HepG2 (cell line): ENCODE data around the gene KATNBL1. TPM values are rescaled to one million over a fixed set of nuclear protein-coding genes. Genes with fewer than 3 reads are reported as not detected.

Experiments used
- FLYWCH1 ChIP-seq: sonication (generic); formaldehyde crosslinking; IDR thresholded peaks from 2 replicates; pipeline ENCODE4 v1.8.1; 2023; ENCODE audit warnings: mild to moderate bottlenecking, missing genetic modification reagents
- HNF1A ChIP-seq, 2 experiments: sonication (generic) in 1 of 2; formaldehyde crosslinking in 1 of 2; IDR thresholded peaks; 2 replicates each; pipeline versions ENCODE4 v1.4.0 to v1.6.1; 2016 to 2020; ENCODE audit warnings: borderline replicate concordance in 1 of 2, low read depth in 1 of 2, mild to moderate bottlenecking in 1 of 2, missing genetic modification reagents in 1 of 2
- HNF4A ChIP-seq: sonication (generic); formaldehyde crosslinking; IDR thresholded peaks from 2 replicates; pipeline ENCODE4 v1.4.0; 2020; ENCODE audit warnings: missing genetic modification reagents
- JUNB ChIP-seq: sonication (generic); formaldehyde crosslinking; IDR thresholded peaks from 2 replicates; pipeline ENCODE4 v1.8.0; 2022; ENCODE audit warnings: missing genetic modification reagents, mild to moderate bottlenecking, borderline replicate concordance
- KDM6A ChIP-seq: IDR thresholded peaks from 2 replicates; pipeline ENCODE4 v1.6.1; 2016; ENCODE audit warnings: low read depth
- MAX ChIP-seq: IDR thresholded peaks from 2 replicates; pipeline ENCODE4 v1.6.1; 2012; ENCODE audit warnings: inconsistent platforms
- MBNL3 ChIP-seq: fragments of 250-450 bp; sonication (Bioruptor Pico); conservative IDR thresholded peaks from 2 replicates; pipeline ENCODE4 v1.8.0; 2022; ENCODE audit warnings: mild to moderate bottlenecking, inconsistent platforms
- MED13 ChIP-seq: sonication (generic); formaldehyde crosslinking; IDR thresholded peaks from 2 replicates; pipeline ENCODE4 v1.5.0; 2020; ENCODE audit warnings: missing genetic modification reagents
- MEIS1 ChIP-seq: sonication (generic); formaldehyde crosslinking; IDR thresholded peaks from 2 replicates; pipeline ENCODE4 v1.9.0; 2021; ENCODE audit warnings: mild to moderate bottlenecking, missing genetic modification reagents, moderate library complexity, borderline replicate concordance
- PRDM10 ChIP-seq: sonication (generic); formaldehyde crosslinking; IDR thresholded peaks from 2 replicates; pipeline ENCODE4 v1.4.0; 2020; ENCODE audit warnings: low read depth, missing genetic modification reagents
- SMAD1 ChIP-seq: sonication (generic); formaldehyde crosslinking; IDR thresholded peaks from 2 replicates; pipeline ENCODE4 v1.4.0; 2020; ENCODE audit warnings: missing genetic modification reagents, low read depth, mild to moderate bottlenecking, borderline replicate concordance
- TOPORS ChIP-seq: sonication (generic); formaldehyde crosslinking; IDR thresholded peaks from 2 replicates; pipeline ENCODE4 v1.8.0; 2023; ENCODE audit warnings: mild to moderate bottlenecking, missing genetic modification reagents
- ZMYM2 ChIP-seq: sonication (generic); formaldehyde crosslinking; IDR thresholded peaks from 2 replicates; pipeline ENCODE4 v1.8.0; 2022; ENCODE audit warnings: mild to moderate bottlenecking, missing genetic modification reagents
- ZNF10 ChIP-seq: sonication (generic); formaldehyde crosslinking; IDR thresholded peaks from 2 replicates; pipeline ENCODE4 v1.4.0; 2020; ENCODE audit warnings: mild to moderate bottlenecking, low read depth, missing genetic modification reagents, borderline replicate concordance
- ZNF329 ChIP-seq: sonication (generic); formaldehyde crosslinking; IDR thresholded peaks from 2 replicates; pipeline ENCODE4 v1.9.0; 2021; ENCODE audit warnings: low read depth, mild to moderate bottlenecking, missing genetic modification reagents
- ZNF441 ChIP-seq: sonication (generic); formaldehyde crosslinking; IDR thresholded peaks from 2 replicates; pipeline ENCODE4 v1.7.0; 2021; ENCODE audit warnings: missing genetic modification reagents, borderline replicate concordance
- ZNF556 ChIP-seq: sonication (generic); formaldehyde crosslinking; IDR thresholded peaks from 2 replicates; pipeline ENCODE4 v1.4.0; 2020; ENCODE audit warnings: mild to moderate bottlenecking, missing genetic modification reagents, borderline replicate concordance
- ZNF567 ChIP-seq: sonication (generic); formaldehyde crosslinking; IDR thresholded peaks from 2 replicates; pipeline ENCODE4 v1.8.1; 2023; ENCODE audit warnings: mild to moderate bottlenecking, missing genetic modification reagents, borderline replicate concordance
- polyA plus RNA-seq, 8 experiments: library from polyadenylated mRNA; depleted of rRNA in 3 of 8; stranded (reverse) in 7 of 8; unstranded in 1 of 8; fragments of >200 nt; fragmentation: Illumina TruSeq in 4 of 8; extraction: Trizol in 4 of 8; gene quantifications; 2 replicates each; pipeline versions ENCODE4 v1.2.1 to v1.2.3, GENCODE V29; 2011 to 2016; ENCODE audit warnings: low read depth in 4 of 8, missing spikeins in 1 of 8, mixed read lengths in 1 of 8; ENCODE audit not compliant: insufficient read depth in 1 of 8
- total RNA-seq, 5 experiments: library from RNA; depleted of rRNA; stranded (reverse); fragments of >200 nt; fragmentation: Illumina TruSeq; extraction: Trizol; gene quantifications; 2 replicates each; pipeline ENCODE4 v1.2.3, GENCODE V29; 2016; ENCODE audit warnings: low read depth in 1 of 5

KATNBL1 gene
- total and polyA plus RNA-seq, 2 of the 13 experiments (the other 11 are each of a cell fraction or from before 2014, with no cell fraction given): 23.4 to 42.8 TPM

- TF ChIP-seq MED13 (CRISPR knock-in tag) (no peak), ZNF441 (peak; percentile 55; the same call in 1 of the 2 replicates), FLYWCH1 (CRISPR knock-in tag) (no peak), ZNF10 (CRISPR knock-in tag) (no peak), KDM6A (CRISPR knock-in tag) (no peak), MBNL3 (CRISPR knock-in tag) (no peak), HNF4A (no peak), ZNF556 (no peak), SMAD1 (CRISPR knock-in tag) (peak; percentile 93; the same call in 1 of the 2 replicates), PRDM10 (CRISPR knock-in tag) (no peak), MEIS1 (no peak), ZNF567 (peak; percentile 96; the same call in 1 of the 2 replicates), MAX (peak; percentile 84), TOPORS (CRISPR knock-in tag) (peak; percentile 77; the same call in 1 of the 2 replicates), ZMYM2 (CRISPR knock-in tag) (no peak), HNF1A (IDR thresholded peaks at IDR 0.05; ENCODE audit: low read depth) (no peak), HNF1A (CRISPR knock-in tag; IDR thresholded peaks at IDR 0.05; ENCODE audit: borderline replicate concordance) (peak; percentile 43; the same call in 1 of the 2 replicates), JUNB (no peak), ZNF329 (CRISPR knock-in tag) (no peak)
These were observed 108.3 kb downstream of the KATNBL1 start, which contains the start of the genes EMC7 and PGBD4 (continued) for GRCh38 chr15:34101366-34102174.
